Heart right ventricle (tissue), 16 donors: ENCODE measurements around the gene NUAK1. TPM values are rescaled to one million over a fixed set of nuclear protein-coding genes. Genes with fewer than 3 reads are reported as not detected.

Experiments
- ATAC-seq, 8 donors: fragments of 200-7000 bp; cut with Tn5 transposase; one replicate each; pipeline ENCODE4 v1.9.1; 2020; ENCODE audit warnings: mild to moderate bottlenecking in 8 of 8, moderate library complexity in 8 of 8, moderate number of reproducible peaks in 1 of 8
- DNase-seq, 2 donors: peaks; one replicate each; pipeline ENCODE4 v3.0.0-alpha.2; 2020
- H3K27ac ChIP-seq, 10 donors: fragments of 200-600 bp; sonication (generic) in 2 of 10; one replicate each; pipeline versions ENCODE4 v1.5.0 to v1.8.0; 2020 to 2022; ENCODE audit warnings: mild to moderate bottlenecking in 3 of 10
- H3K27me3 ChIP-seq, 7 donors: fragments of 200-600 bp; one replicate each; pipeline ENCODE4 v1.8.0; 2021 to 2022; ENCODE audit warnings: mild to moderate bottlenecking in 2 of 7
- H3K36me3 ChIP-seq, 9 donors: fragments of 200-600 bp; sonication (generic) in 1 of 9; one replicate each; pipeline versions ENCODE4 v1.5.0 to v1.8.0; 2020 to 2022; ENCODE audit warnings: mild to moderate bottlenecking in 2 of 9
- H3K4me1 ChIP-seq, 9 donors: fragments of 200-600 bp; sonication (generic) in 1 of 9; one replicate each; pipeline versions ENCODE4 v1.5.0 to v1.8.0; 2020 to 2022; ENCODE audit warnings: mild to moderate bottlenecking in 4 of 9
- H3K4me3 ChIP-seq, 10 donors: fragments of 200-600 bp; sonication (generic) in 2 of 10; one replicate each; pipeline versions ENCODE4 v1.5.0 to v1.8.0; 2020 to 2022; ENCODE audit warnings: mild to moderate bottlenecking in 7 of 10, moderate library complexity in 2 of 10
- H3K9me3 ChIP-seq, 11 donors: fragments of 200-600 bp in 10 of 11; sonication (generic) in 2 of 11; one replicate each; pipeline versions ENCODE4 v1.5.0 to v1.8.0; 2013 to 2022; ENCODE audit warnings: mild to moderate bottlenecking in 2 of 11, control low read depth in 1 of 11, moderate library complexity in 1 of 11
- WGBS, 2 donors: extraction: QIAGEN DNeasy Blood & Tissue Kit; methylation state at CpG; one replicate each; pipeline ENCODE4 v1.1.7; 2013; ENCODE audit warnings: inconsistent platforms in 1 of 2; 5-methylcytosine and 5-hydroxymethylcytosine counted together
- intact Hi-C, 10 donors: fragments of 100-400 bp; cut with DNase I; formaldehyde crosslinking; loops; one replicate each; pipeline versions ENCODE4 v1.11.1 to v1.14.2; 2022
- polyA plus RNA-seq, 2 donors: library from polyadenylated mRNA; stranded (reverse); fragments of 200-250 nt; gene quantifications; one replicate each; pipeline ENCODE4 v1.2.3, GENCODE V29; 2013
- total RNA-seq, 10 donors: library from RNA; stranded (reverse); fragmentation: NEBNext Ultra II Directional in 3 of 10; extraction: Animal tissue kit (Norgen Biotek cat#: 25700) in 3 of 10; gene quantifications; one replicate each; pipeline versions ENCODE4 v1.2.1 to v1.2.4, GENCODE V29; 2021 to 2023
- TF ChIP-seq, protein P1 (sequence below), 9 donors: fragments of 200-600 bp; sonication (generic) in 2 of 9; IDR thresholded peaks; one replicate each; pipeline versions ENCODE4 v1.5.0 to v1.8.0; 2021 to 2022; ENCODE audit warnings: antibody characterized with exemption in 9 of 9, mild to moderate bottlenecking in 5 of 9, moderate library complexity in 1 of 9
- donor health status: Arrhythmogenic right ventricular cardiomyopathy.
- donor health status: ischemic (EF 13 %, LVEDD 7.1; RV severe dilation, severe dysfunction).
- donor health status: healthy with polysubstance abuse.
- donor health status: DM: no; HTN: yes; CAD: no.
- donor health status: DM: no; HTN: no; CAD: no.
- donor health status: ischemic (EF 25% LVEDD 6.9; RV normal size, moderate dysfunction).
- donor health status: ischemic (EF 25% LVEDD 5.7; RV mildly dilated, moderate dysfunction).
- donor health status: healthy.
- donor health status: DM: yes; HTN: yes; CAD: no.
- donor health status: Ischemic cardiomyopathy.
- donor health status: ischemic (EF 35%, LVEDD 5.7; RV mildly dilated, moderate dysfunction).
- donor health status: nonischemic (EF 11% LVEDD 7.7; RV severe dilation, severe dysfunction).
- donor health status: DM: yes; HTN: yes; CAD: no.
- donor health status: PGD.
- donor health status: ischemic (EF 29% LVEDD 5.4; RV normal size, mild dysfunction).
- donor health status: nonischemic (EF 23%, LVEDD 6.1; RV moderate dilation, normal function).

The NUAK1 gene
- total and polyA plus RNA-seq, 12 donors, result 9.8 to 59.0 (median 44.8) TPM

GRCh38 chr12:106183735-106184134, 45.0 kb upstream of the NUAK1 start:
- TF ChIP-seq, protein P1, sequence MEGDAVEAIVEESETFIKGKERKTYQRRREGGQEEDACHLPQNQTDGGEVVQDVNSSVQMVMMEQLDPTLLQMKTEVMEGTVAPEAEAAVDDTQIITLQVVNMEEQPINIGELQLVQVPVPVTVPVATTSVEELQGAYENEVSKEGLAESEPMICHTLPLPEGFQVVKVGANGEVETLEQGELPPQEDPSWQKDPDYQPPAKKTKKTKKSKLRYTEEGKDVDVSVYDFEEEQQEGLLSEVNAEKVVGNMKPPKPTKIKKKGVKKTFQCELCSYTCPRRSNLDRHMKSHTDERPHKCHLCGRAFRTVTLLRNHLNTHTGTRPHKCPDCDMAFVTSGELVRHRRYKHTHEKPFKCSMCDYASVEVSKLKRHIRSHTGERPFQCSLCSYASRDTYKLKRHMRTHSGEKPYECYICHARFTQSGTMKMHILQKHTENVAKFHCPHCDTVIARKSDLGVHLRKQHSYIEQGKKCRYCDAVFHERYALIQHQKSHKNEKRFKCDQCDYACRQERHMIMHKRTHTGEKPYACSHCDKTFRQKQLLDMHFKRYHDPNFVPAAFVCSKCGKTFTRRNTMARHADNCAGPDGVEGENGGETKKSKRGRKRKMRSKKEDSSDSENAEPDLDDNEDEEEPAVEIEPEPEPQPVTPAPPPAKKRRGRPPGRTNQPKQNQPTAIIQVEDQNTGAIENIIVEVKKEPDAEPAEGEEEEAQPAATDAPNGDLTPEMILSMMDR (IDR thresholded peaks at IDR 0.05), result no peak
- Histone ChIP-seq H3K4me1 (peaks cover 0 to 9% (median under 1%) of the 10 kb centered on the region in 9 donors), H3K36me3 (no peaks in the 10 kb centered on the region), H3K27ac (no peak overlapping the region), H3K9me3 (no peaks in the 10 kb centered on the region), H3K27me3 (peaks cover 0 to 16% (median 0%) of the 10 kb centered on the region in 7 donors), H3K4me3 (no peak overlapping the region)
- 92 to 93% methylated on average over 4 of the region's 4 CpGs for WGBS, 2 donors
- ATAC-seq, result no peak
- intact Hi-C loops, result no loop called here
- DNase-seq, result no peak

DNA sequence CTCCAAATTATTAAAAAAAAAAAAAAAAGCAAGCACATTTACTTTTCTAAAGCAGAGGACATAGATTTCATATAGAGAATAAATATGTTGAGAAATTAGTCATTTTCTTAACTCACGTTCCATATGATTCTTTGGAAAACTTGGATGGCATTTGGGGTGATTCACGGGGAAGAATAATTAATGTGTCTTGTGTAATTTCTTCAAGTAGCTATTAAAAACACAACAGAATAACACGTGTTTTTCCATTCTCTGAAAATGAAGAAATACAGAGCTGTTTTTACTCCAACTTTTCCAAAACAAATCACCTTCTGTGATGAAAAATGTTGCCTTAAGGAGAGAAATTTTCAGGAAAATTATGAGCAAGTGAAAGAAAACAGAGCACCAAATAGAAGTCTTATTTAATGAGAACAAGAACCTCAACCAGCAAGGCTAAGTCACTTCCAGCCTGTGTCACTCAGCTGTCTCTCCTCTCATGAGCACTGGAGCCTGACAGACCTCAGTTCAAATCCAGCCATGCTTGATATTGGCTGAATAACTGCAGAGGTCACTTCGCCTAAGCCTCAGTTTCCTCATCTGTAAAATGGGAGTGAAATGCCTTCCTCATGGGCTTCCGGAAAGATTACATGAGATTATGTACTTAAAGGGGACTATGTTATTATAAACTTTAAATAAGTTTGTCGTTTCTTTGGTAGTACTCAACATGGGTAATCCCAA, 42.8 kb upstream of the NUAK1 start:
- TF ChIP-seq, protein P1 (IDR thresholded peaks at IDR 0.05), result no peak
- H3K27ac ChIP-seq, result no peak overlapping the region
- peaks cover 0 to 27% (median 5%) of the 10 kb centered on the region in 9 donors for H3K4me1 ChIP-seq
- H3K4me3 ChIP-seq, result no peak overlapping the region
- DNase-seq, result no peak
- intact Hi-C loops, result no loop called here
- 88 to 91% methylated on average over 6 of the region's 6 CpGs for WGBS, 2 donors
- no peaks in the 10 kb centered on the region for H3K36me3 ChIP-seq
- H3K27me3 ChIP-seq, result peaks cover 0 to 7% (median 0%) of the 10 kb centered on the region in 7 donors
- ATAC-seq, result no peak
- no peaks in the 10 kb centered on the region for H3K9me3 ChIP-seq

GRCh38 chr12:106179086-106179485, 40.3 kb upstream of the NUAK1 start:
- WGBS, 2 donors, result 50 to 63% methylated on average over 3 of the region's 3 CpGs
- TF ChIP-seq, protein P1 (IDR thresholded peaks at IDR 0.05), result no peak

GRCh38 chr12:106178562-106178961, 39.8 kb upstream of the NUAK1 start:
- H3K27ac ChIP-seq, result peak overlapping the region in 8 of 10 donors; percentile 9 to 61 (median 27)
- 86 to 93% methylated on average over 6 of the region's 6 CpGs for WGBS, 2 donors
- H3K36me3 ChIP-seq, result no peaks in the 10 kb centered on the region
- H3K9me3 ChIP-seq, result no peaks in the 10 kb centered on the region
- TF ChIP-seq, protein P1 (IDR thresholded peaks at IDR 0.05), result no peak
- DNase-seq, result no peak
- intact Hi-C loops, result no loop called here
- ATAC-seq, result no peak
- peaks cover 0 to 27% (median 5%) of the 10 kb centered on the region in 9 donors for H3K4me1 ChIP-seq
- no peak overlapping the region for H3K4me3 ChIP-seq
- H3K27me3 ChIP-seq, result no peaks in the 10 kb centered on the region

More at GRCh38 chr12:106179086-106179485, 40.3 kb upstream of the NUAK1 start:
- Histone ChIP-seq H3K9me3 (no peaks in the 10 kb centered on the region), H3K36me3 (no peaks in the 10 kb centered on the region), H3K27me3 (no peaks in the 10 kb centered on the region), H3K27ac (peak overlapping the region in 8 of 10 donors; percentile 9 to 61 (median 31)), H3K4me1 (peaks cover 0 to 27% (median 5%) of the 10 kb centered on the region in 9 donors), H3K4me3 (no peak overlapping the region)
- DNase-seq, result peak in 1 of 2 donors; percentile 44
- intact Hi-C loops, result no loop called here
- ATAC-seq, result peak; percentile 34 to 88 (median 78)
